HCT116 (cell line): ENCODE measurements around the gene APBA3. TPM values are rescaled to one million over a fixed set of nuclear protein-coding genes. Genes with fewer than 3 reads are reported as not detected.

Source experiments
- ATAC-seq: fragments of 200-7000 bp; cut with Tn5 transposase; 2 replicates; pipeline ENCODE4 v1.9.1; 2020; ENCODE audit warnings: mild to moderate bottlenecking, moderate library complexity
- BruUV-seq: library from RNA; stranded (reverse); fragments of 400-500 nt; replicated peaks from 2 replicates; lab custom pipeline; 2021; lab: Mats Ljungman, UMichigan
- CTCF ChIA-PET: fragments of 300-600 bp; sonication (Branson Sonifier 250); formaldehyde crosslinking; loops from one replicate; lab custom pipeline; 2021; ENCODE audit warnings: antibody characterized with exemption; lab: Charles Lee
- POLR2A ChIA-PET: fragments of 300-600, 350-600 bp; sonication (Branson Sonifier 250); formaldehyde crosslinking; loops from one replicate; lab custom pipeline; 2021; ENCODE audit warnings: antibody characterized with exemption; lab: Charles Lee
- RAD21 ChIA-PET, 2 experiments: fragments of 300-600 bp; sonication (Branson Sonifier 250); formaldehyde crosslinking; loops; one replicate each; lab custom pipeline; 2023; ENCODE audit warnings: low total read pairs in 2 of 2; ENCODE audit not compliant: uncharacterized antibody in 2 of 2, unreplicated experiment in 2 of 2, low non-redundant PET in 1 of 2; lab: Charles Lee
- DNase-seq: peaks from one replicate; pipeline ENCODE4 v3.0.0-alpha.2; 2010; ENCODE audit warnings: low read depth, low spot score
- H2AFZ ChIP-seq: fragments of 200-600 bp; shearing (Covaris generic), sonication (generic); 2 replicates; pipeline ENCODE4 v1.6.1; 2017; ENCODE audit warnings: low read depth, mixed run types, mixed read lengths, antibody characterized with exemption, low read length; ENCODE audit not compliant: poor library complexity, severe bottlenecking
- H3K27ac ChIP-seq: 2 replicates; pipeline ENCODE4 v1.5.1; 2012; ENCODE audit warnings: low read depth, low read length
- H3K27me3 ChIP-seq: fragments of 200-600 bp; sonication (generic); 2 replicates; pipeline ENCODE4 v1.6.1; 2016; ENCODE audit warnings: mixed run types, low read length, mixed read lengths; ENCODE audit not compliant: insufficient read depth
- H3K36me3 ChIP-seq, 2 experiments: fragments of 200-500 bp in 1 of 2; fragments of 200-600 bp in 1 of 2; sonication (Bioruptor generic) in 1 of 2; sonication (generic) in 1 of 2; 2 replicates each; pipeline versions ENCODE4 v1.5.1 to v1.6.1; 2014 to 2016; ENCODE audit warnings: low read length in 2 of 2, inconsistent platforms in 1 of 2, mixed read lengths in 1 of 2, mixed run types in 1 of 2; ENCODE audit not compliant: insufficient read depth in 2 of 2, control insufficient read depth in 1 of 2
- H3K4me1 ChIP-seq, 2 experiments: fragments of 200-600 bp in 1 of 2; sonication (generic) in 1 of 2; 2 replicates each; pipeline versions ENCODE4 v1.5.1 to v1.6.1; 2012 to 2017; ENCODE audit warnings: low read length in 2 of 2, inconsistent platforms in 1 of 2, mild to moderate bottlenecking in 1 of 2, mixed read lengths in 1 of 2, mixed run types in 1 of 2, moderate library complexity in 1 of 2; ENCODE audit not compliant: insufficient read depth in 2 of 2, control insufficient read depth in 1 of 2
- H3K4me2 ChIP-seq: fragments of 200-600 bp; sonication (generic); 2 replicates; pipeline ENCODE4 v1.6.1; 2017; ENCODE audit warnings: mixed run types, low read length, mixed read lengths
- H3K4me3 ChIP-seq, 2 experiments: fragments of 200-600 bp in 1 of 2; sonication (generic) in 1 of 2; replicated peaks in 1 of 2; 2 replicates each; pipeline ENCODE4 v1.5.1; 2011 to 2016; ENCODE audit warnings: low read length in 2 of 2, control low read depth in 1 of 2, low read depth in 1 of 2, mild to moderate bottlenecking in 1 of 2, mixed read lengths in 1 of 2, mixed run types in 1 of 2
- H3K79me2 ChIP-seq: fragments of 200-600 bp; sonication (generic); 2 replicates; pipeline ENCODE4 v1.6.1; 2017; ENCODE audit warnings: mild to moderate bottlenecking, mixed run types, low read length, moderate library complexity, mixed read lengths; ENCODE audit not compliant: insufficient read depth
- H3K9ac ChIP-seq: fragments of 200-600 bp; sonication (generic); 2 replicates; pipeline ENCODE4 v1.6.1; 2016; ENCODE audit warnings: low read length, mixed read lengths
- H3K9me2 ChIP-seq: fragments of 200-600 bp; sonication (generic), shearing (Covaris generic); 2 replicates; pipeline ENCODE4 v1.6.1; 2017; ENCODE audit warnings: mixed run types, mild to moderate bottlenecking, moderate library complexity; ENCODE audit not compliant: insufficient read depth
- H3K9me3 ChIP-seq, 2 experiments: fragments of 200-500 bp in 1 of 2; fragments of 200-600 bp in 1 of 2; sonication (Bioruptor generic) in 1 of 2; sonication (generic) in 1 of 2; 2 replicates each; pipeline ENCODE4 v1.6.1; 2014 to 2017; ENCODE audit warnings: low read length in 2 of 2, mixed read lengths in 2 of 2, inconsistent platforms in 1 of 2, low read depth in 1 of 2, mild to moderate bottlenecking in 1 of 2, mixed run types in 1 of 2, moderate library complexity in 1 of 2; ENCODE audit not compliant: control insufficient read depth in 1 of 2, insufficient read depth in 1 of 2
- H4K20me1 ChIP-seq: fragments of 200-600 bp; sonication (generic), shearing (Covaris generic); 2 replicates; pipeline ENCODE4 v1.6.1; 2017; ENCODE audit warnings: mixed run types, mild to moderate bottlenecking, moderate library complexity; ENCODE audit not compliant: insufficient read depth
- ATF3 ChIP-seq: IDR thresholded peaks from 2 replicates; pipeline ENCODE4 v1.6.1; 2012
- CBX3 ChIP-seq: IDR thresholded peaks from 2 replicates; pipeline ENCODE4 v1.6.1; 2012; ENCODE audit warnings: low read depth
- CEBPB ChIP-seq: IDR thresholded peaks from 2 replicates; pipeline ENCODE4 v1.6.1; 2012; ENCODE audit warnings: low read depth
- CTCF ChIP-seq, 3 experiments: fragments of 200-600 bp in 1 of 3; sonication (generic) in 1 of 3; IDR thresholded peaks in 2 of 3; conservative IDR thresholded peaks in 1 of 3; 2 replicates each; pipeline ENCODE4 v1.5.1; 2012 to 2017; ENCODE audit warnings: low read depth in 2 of 3, low read length in 2 of 3, antibody characterized with exemption in 1 of 3, borderline replicate concordance in 1 of 3, control low read depth in 1 of 3, mild to moderate bottlenecking in 1 of 3, mixed read lengths in 1 of 3, mixed run types in 1 of 3, moderate library complexity in 1 of 3; ENCODE audit not compliant: insufficient read depth in 1 of 3
- EGR1 ChIP-seq: IDR thresholded peaks from 2 replicates; pipeline ENCODE4 v1.6.1; 2012; ENCODE audit warnings: low read depth
- EZH2 ChIP-seq: fragments of 200-600 bp; sonication (generic); IDR thresholded peaks from 2 replicates; pipeline ENCODE4 v1.6.1; 2017; ENCODE audit warnings: antibody characterized with exemption, mixed run types
- EZH2phosphoT487 ChIP-seq: fragments of 200-600 bp; IDR thresholded peaks from 2 replicates; pipeline ENCODE4 v1.6.1; 2018; ENCODE audit warnings: antibody characterized with exemption, borderline replicate concordance
- JUND ChIP-seq: IDR thresholded peaks from 2 replicates; pipeline ENCODE4 v1.6.1; 2012
- MAX ChIP-seq: IDR thresholded peaks from 2 replicates; pipeline ENCODE4 v1.6.1; 2012
- POLR2A ChIP-seq: IDR thresholded peaks from 2 replicates; pipeline ENCODE4 v1.7.0; 2011; ENCODE audit warnings: borderline replicate concordance; ENCODE audit not compliant: insufficient read depth, insufficient read length; ENCODE audit errors: extremely low read depth
- POLR2AphosphoS5 ChIP-seq: IDR thresholded peaks from 2 replicates; pipeline ENCODE4 v1.6.1; 2011; ENCODE audit warnings: mild to moderate bottlenecking, low read depth, low read length, moderate library complexity
- REST ChIP-seq: IDR thresholded peaks from 2 replicates; pipeline ENCODE4 v1.6.1; 2012; ENCODE audit warnings: low read depth
- SIN3A ChIP-seq: IDR thresholded peaks from 2 replicates; pipeline ENCODE4 v1.6.1; 2012; ENCODE audit warnings: low read depth
- SP1 ChIP-seq: IDR thresholded peaks from 2 replicates; pipeline ENCODE4 v1.6.1; 2012; ENCODE audit warnings: low read depth
- TCF7L2 ChIP-seq: IDR thresholded peaks from 2 replicates; pipeline ENCODE4 v1.7.0; 2011; ENCODE audit warnings: borderline replicate concordance, inconsistent platforms; ENCODE audit not compliant: insufficient read depth, insufficient read length; ENCODE audit errors: extremely low read depth
- YY1 ChIP-seq: IDR thresholded peaks from 2 replicates; pipeline ENCODE4 v1.6.1; 2011; ENCODE audit warnings: low read length, low read depth, moderate library complexity, mild to moderate bottlenecking; ENCODE audit not compliant: insufficient replicate concordance; ENCODE audit errors: extremely low read depth
- ZBTB33 ChIP-seq: IDR thresholded peaks from 2 replicates; pipeline ENCODE4 v1.6.1; 2011; ENCODE audit warnings: mild to moderate bottlenecking, low read length, moderate library complexity; ENCODE audit not compliant: insufficient replicate concordance; ENCODE audit errors: extremely low read depth
- ZFX ChIP-seq: fragments of 450-650 bp; IDR thresholded peaks from 2 replicates; pipeline ENCODE4 v1.6.1; 2017
- ZNF274 ChIP-seq: fragments of 200-500 bp; sonication (Bioruptor generic); IDR thresholded peaks from 2 replicates; pipeline ENCODE4 v1.6.1; 2014; ENCODE audit warnings: mild to moderate bottlenecking, low read depth, low read length, inconsistent platforms
- intact Hi-C: fragments of 100-400 bp; cut with micrococcal nuclease; formaldehyde crosslinking; loops from 2 replicates; pipeline ENCODE4 v1.10.0; 2022
- total RNA-seq: library from RNA; stranded (reverse); gene quantifications from one replicate; pipeline ENCODE4 v1.2.1, GENCODE V29; 2021; ENCODE audit not compliant: unreplicated experiment

Gene APBA3
- total RNA-seq, 1 experiment from 2014 or later, result 29.5 TPM

- TF ChIP-seq SP1 (no peak), JUND (no peak), MAX (no peak), EZH2 (no peak), CTCF (IDR thresholded peaks at IDR 0.05 in 2 of 3, conservative IDR thresholded peaks at IDR 0.05 in 1 of 3; ENCODE audit: borderline replicate concordance in 1 of 3, insufficient read depth in 1 of 3, low read depth in 2 of 3, low read length in 2 of 3) (no peak), SIN3A (no peak), CBX3 (no peak), CEBPB (no peak), ZNF274 (no peak), ZFX (no peak), ZBTB33 (no peak), REST (no peak), POLR2A (no peak), ATF3 (no peak), YY1 (no peak), POLR2AphosphoS5 (no peak), EGR1 (no peak), EZH2phosphoT487 (no peak), TCF7L2 (no peak)
- H3K79me2 ChIP-seq, result no peaks in the 10 kb centered on the region
- H3K4me2 ChIP-seq, result no peak overlapping the region
- no peaks in the 10 kb centered on the region for H3K9me2 ChIP-seq
- ATAC-seq, result no peak
- no peak overlapping the region for H2AFZ ChIP-seq
- no peaks in the 10 kb centered on the region for H3K36me3 ChIP-seq
- DNase-seq, result no peak
- ChIA-PET CTCF (no interaction called here), POLR2A (no interaction called here), RAD21 (no interaction called here)
- peaks cover 9 to 21% of the 10 kb centered on the region in 2 experiments; a peak in 3 of 4 replicates for H3K9me3 ChIP-seq
- BruUV-seq, result no TSS peak
- H3K4me1 ChIP-seq, result no peaks in the 10 kb centered on the region
- intact Hi-C loops, result no loop called here
- no peak overlapping the region for H3K4me3 ChIP-seq
- no peaks in the 10 kb centered on the region for H4K20me1 ChIP-seq
- no peaks in the 10 kb centered on the region for H3K27me3 ChIP-seq
- H3K27ac ChIP-seq, result no peak overlapping the region
- no peak overlapping the region for H3K9ac ChIP-seq
Observed at GRCh38 chr19:3778899-3779723, 17.6 kb upstream of the APBA3 start.
